Body of pancreas (tissue), 4 donors: ENCODE data around the gene CDC45. TPM values are rescaled to one million over a fixed set of nuclear protein-coding genes. Genes with fewer than 3 reads are reported as not detected.

Experiments
- ATAC-seq: fragments of 150-250 bp; one replicate; pipeline ENCODE4 v1.9.1; 2016
- DNase-seq, 4 donors: peaks; one replicate each; pipeline ENCODE4 v3.0.0-alpha.2; 2019
- H3K27ac ChIP-seq, 4 donors: fragments of 200-600 bp; sonication (generic); 1 replicate in 3 of 4; 2 replicates in 1 of 4; pipeline versions ENCODE4 v1.5.1 to v1.6.1; 2016 to 2019; ENCODE audit warnings: mild to moderate bottlenecking in 1 of 4, mixed read lengths in 1 of 4, moderate library complexity in 1 of 4
- H3K27me3 ChIP-seq, 2 donors: fragments of 200-600 bp; sonication (generic); one replicate each; pipeline ENCODE4 v1.6.0; 2016; ENCODE audit warnings: mild to moderate bottlenecking in 1 of 2
- H3K36me3 ChIP-seq, 2 donors: fragments of 200-600 bp; sonication (generic); replicated peaks in 1 of 2; 2 replicates each; pipeline ENCODE4 v1.5.1; 2016; ENCODE audit warnings: low read depth in 2 of 2; ENCODE audit not compliant: insufficient read depth in 1 of 2
- H3K4me1 ChIP-seq: fragments of 200-600 bp; sonication (generic); one replicate; pipeline ENCODE4 v1.6.0; 2016
- H3K4me3 ChIP-seq, 2 donors: fragments of 200-600 bp; sonication (generic); 1 replicate in 1 of 2; 2 replicates in 1 of 2; pipeline ENCODE4 v1.5.1; 2016 to 2019
- H3K9me3 ChIP-seq, 3 donors: fragments of 200-600 bp; sonication (generic); 1 replicate in 2 of 3; 2 replicates in 1 of 3; pipeline ENCODE4 v1.5.1; 2016
- POLR2A ChIP-seq, 3 donors: fragments of 450-650 bp; IDR thresholded peaks; one replicate each; pipeline ENCODE4 v1.6.1; 2016; ENCODE audit warnings: antibody characterized with exemption in 3 of 3, mild to moderate bottlenecking in 2 of 3
- WGBS, 2 donors: methylation state at CpG; one replicate each; pipeline ENCODE4 v1.1.5; 2017; 5-methylcytosine and 5-hydroxymethylcytosine counted together
- intact Hi-C: fragments of 100-400 bp; cut with DNase I; formaldehyde crosslinking; loops from one replicate; pipeline ENCODE4 v1.15.1; 2023
- total RNA-seq, 2 donors: library from RNA; depleted of rRNA; stranded (reverse); fragments of >200 nt; gene quantifications; one replicate each; pipeline ENCODE4 v1.1.0, GENCODE V29; 2016
- TF ChIP-seq, protein P1 (sequence below), 7 experiments: fragments of 450-650 bp in 4 of 7; fragments of 200-600 bp in 3 of 7; sonication (generic) in 3 of 7; IDR thresholded peaks; one replicate each; pipeline ENCODE4 v1.5.1; 2016 to 2019; ENCODE audit warnings: antibody characterized with exemption in 7 of 7

CDC45 gene
- total RNA-seq, 2 donors from 2014 or later: not detected

DNA sequence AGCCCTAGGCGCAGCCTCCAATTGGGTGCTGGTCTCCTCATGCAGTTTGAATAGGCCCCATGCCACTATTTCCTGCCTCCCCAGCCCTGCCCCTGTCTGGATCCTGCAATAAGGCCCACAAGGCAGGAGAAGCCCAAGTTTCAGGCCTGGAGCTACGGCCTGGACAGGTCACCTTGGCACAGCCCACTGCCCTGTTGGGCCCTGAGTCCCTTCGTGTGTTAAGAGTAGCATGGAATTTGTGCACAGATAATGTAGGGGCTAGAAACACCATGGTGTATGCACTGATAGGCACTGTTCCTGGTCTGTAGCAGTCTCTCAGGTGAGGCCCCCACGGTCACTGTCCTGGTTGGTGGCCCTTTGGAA, 20.1 kb downstream of the CDC45 start:
- ATAC-seq (no peak), DNase-seq (no peak)
- no peaks in the 10 kb centered on the region for H3K27me3 ChIP-seq
- H3K4me3 ChIP-seq: no peak overlapping the region
- no peaks in the 10 kb centered on the region for H3K4me1 ChIP-seq
- no peaks in the 10 kb centered on the region for H3K36me3 ChIP-seq
- TF ChIP-seq, protein P1, sequence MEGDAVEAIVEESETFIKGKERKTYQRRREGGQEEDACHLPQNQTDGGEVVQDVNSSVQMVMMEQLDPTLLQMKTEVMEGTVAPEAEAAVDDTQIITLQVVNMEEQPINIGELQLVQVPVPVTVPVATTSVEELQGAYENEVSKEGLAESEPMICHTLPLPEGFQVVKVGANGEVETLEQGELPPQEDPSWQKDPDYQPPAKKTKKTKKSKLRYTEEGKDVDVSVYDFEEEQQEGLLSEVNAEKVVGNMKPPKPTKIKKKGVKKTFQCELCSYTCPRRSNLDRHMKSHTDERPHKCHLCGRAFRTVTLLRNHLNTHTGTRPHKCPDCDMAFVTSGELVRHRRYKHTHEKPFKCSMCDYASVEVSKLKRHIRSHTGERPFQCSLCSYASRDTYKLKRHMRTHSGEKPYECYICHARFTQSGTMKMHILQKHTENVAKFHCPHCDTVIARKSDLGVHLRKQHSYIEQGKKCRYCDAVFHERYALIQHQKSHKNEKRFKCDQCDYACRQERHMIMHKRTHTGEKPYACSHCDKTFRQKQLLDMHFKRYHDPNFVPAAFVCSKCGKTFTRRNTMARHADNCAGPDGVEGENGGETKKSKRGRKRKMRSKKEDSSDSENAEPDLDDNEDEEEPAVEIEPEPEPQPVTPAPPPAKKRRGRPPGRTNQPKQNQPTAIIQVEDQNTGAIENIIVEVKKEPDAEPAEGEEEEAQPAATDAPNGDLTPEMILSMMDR (IDR thresholded peaks at IDR 0.05): no peak
- TF ChIP-seq POLR2A (IDR thresholded peaks at IDR 0.05): no peak
- intact Hi-C loops: no loop called here
- no peaks in the 10 kb centered on the region for H3K9me3 ChIP-seq
- H3K27ac ChIP-seq: no peak overlapping the region
- 89 to 98% methylated on average over 4 of the region's 4 CpGs for whole genome bisulfite sequencing, 2 donors

DNA sequence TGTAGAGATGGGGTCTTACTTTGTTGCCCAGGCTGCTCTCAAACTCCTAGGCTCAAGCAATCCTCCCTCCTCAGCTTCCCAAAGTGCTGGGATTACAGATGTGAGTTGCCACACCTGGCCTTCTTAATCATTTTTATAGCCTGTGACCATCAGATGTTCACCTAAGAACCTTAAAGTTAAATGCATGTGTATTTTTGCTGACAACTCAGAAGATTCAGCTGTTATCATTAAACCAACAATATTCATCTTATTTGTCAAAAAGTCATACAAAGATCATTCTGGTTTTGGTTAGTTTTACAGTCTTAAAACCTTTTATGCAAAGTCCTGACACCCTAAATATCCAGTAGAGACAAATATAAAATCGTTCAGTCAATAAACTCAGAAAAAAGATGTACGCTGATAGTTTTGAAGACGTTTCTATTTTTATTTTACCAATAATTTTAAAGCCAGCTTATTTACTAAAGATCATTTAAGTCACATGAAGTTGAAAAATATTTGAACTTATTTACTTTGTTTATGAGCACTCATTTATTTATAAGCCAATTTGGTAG, 22.3 kb downstream of the CDC45 start:
- Histone ChIP-seq H3K27me3 (no peaks in the 10 kb centered on the region), H3K27ac (no peak overlapping the region), H3K4me1 (no peaks in the 10 kb centered on the region), H3K36me3 (no peaks in the 10 kb centered on the region), H3K4me3 (no peak overlapping the region), H3K9me3 (no peaks in the 10 kb centered on the region)
- WGBS, 2 donors: 68 to 75% methylated on average over 3 of the region's 3 CpGs
- TF ChIP-seq, protein P1 (IDR thresholded peaks at IDR 0.05): no peak
- no peak for TF ChIP-seq POLR2A (IDR thresholded peaks at IDR 0.05)
- DNase-seq (no peak), ATAC-seq (no peak)
- intact Hi-C loops: no loop called here

DNA sequence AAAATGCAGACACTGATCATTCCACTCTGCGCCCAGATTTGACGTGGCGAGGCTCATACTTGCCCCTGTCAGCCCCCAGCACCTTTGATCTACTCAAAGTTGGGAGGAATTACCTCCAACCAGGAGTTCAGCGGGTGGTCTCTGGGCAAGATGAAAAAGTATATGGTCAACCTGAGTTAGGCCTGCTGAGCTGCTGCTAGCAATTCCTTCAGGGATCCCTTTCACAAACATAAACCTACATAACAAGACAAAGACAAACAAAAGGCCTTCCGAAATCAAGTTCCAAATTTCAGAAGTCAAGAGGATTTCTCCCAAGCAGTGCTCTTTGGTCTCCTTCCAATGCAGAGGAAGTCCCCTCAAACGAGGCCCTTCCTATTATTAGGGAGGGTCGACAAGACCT, 23.6 kb downstream of the CDC45 start:
- H3K4me1 ChIP-seq: no peaks in the 10 kb centered on the region
- WGBS, 2 donors: 82 to 85% methylated on average over 7 of the region's 7 CpGs
- no peak overlapping the region for H3K27ac ChIP-seq
- no peak for DNase-seq
- TF ChIP-seq, protein P1 (IDR thresholded peaks at IDR 0.05): no peak
- no peak for TF ChIP-seq POLR2A (IDR thresholded peaks at IDR 0.05)
- no peaks in the 10 kb centered on the region for H3K9me3 ChIP-seq
- H3K27me3 ChIP-seq: no peaks in the 10 kb centered on the region
- no peaks in the 10 kb centered on the region for H3K36me3 ChIP-seq
- intact Hi-C loops: no loop called here
- no peak overlapping the region for H3K4me3 ChIP-seq
- no peak for ATAC-seq

DNA sequence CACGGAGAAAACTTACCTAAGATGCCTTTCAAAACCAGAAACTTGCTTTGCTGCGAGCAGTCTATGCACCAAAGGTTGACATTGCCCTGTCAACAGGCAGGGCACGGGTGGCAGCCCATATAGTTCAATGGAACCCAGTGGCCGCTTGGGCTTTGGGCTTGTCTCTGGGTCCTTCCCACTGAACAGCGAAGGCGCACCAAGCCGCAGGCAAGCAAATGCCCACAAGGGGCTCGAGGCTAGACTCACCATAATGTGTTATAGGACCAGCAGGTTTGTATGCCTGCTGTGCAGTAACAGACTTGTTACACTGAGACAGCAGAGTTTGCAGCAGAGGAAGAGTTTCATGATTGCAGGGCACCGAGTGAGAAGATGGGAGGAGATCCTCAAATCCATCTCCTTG, 24.1 kb downstream of the CDC45 start:
- Histone ChIP-seq H3K27ac (no peak overlapping the region), H3K4me1 (no peaks in the 10 kb centered on the region), H3K4me3 (no peak overlapping the region), H3K36me3 (no peaks in the 10 kb centered on the region), H3K27me3 (no peaks in the 10 kb centered on the region), H3K9me3 (no peaks in the 10 kb centered on the region)
- intact Hi-C loops: no loop called here
- TF ChIP-seq, protein P1 (IDR thresholded peaks at IDR 0.05): no peak
- ATAC-seq: no peak
- DNase-seq: no peak
- WGBS, 2 donors: 87 to 91% methylated on average over 7 to 9 of the region's 9 CpGs

DNA sequence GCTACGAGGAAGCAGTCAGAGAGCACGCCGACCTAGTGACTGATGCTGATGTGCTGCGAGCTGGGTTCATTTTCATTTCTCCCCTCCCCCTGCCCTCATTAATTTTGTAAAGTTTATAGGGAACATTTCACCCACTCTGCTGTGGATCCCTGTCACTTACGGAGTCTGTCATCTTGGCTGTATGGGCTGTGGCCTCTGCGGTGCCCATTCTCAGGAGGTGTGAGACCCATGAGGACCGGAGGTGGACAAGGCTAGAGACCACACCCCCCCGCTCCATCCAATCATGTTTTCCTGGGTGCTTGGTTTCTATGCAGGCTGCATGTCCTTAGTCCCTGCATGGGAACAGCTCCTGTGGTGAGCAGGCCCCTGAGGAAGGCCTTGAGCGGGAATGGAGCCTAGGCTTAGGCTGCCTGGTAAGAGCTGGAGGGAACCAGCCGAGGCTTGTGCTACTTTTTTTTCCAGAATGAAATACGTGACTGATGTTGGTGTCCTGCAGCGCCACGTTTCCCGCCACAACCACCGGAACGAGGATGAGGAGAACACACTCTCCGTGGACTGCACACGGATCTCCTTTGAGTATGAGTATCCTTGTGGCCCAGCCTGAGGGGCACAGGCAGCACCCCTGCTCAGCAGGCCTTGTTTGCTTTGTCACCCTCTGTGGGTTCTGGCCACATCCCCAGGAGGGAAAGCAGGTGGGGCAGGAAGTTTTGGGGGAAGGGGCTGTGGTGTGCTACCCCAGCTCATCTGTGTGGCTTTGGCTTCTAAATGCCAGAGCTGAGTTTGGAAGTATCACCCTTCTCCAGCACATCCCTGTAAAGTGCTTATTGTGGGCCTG, 25.4 kb downstream of the CDC45 start:
- no peak for ATAC-seq
- Histone ChIP-seq H3K27ac (no peak overlapping the region), H3K27me3 (no peaks in the 10 kb centered on the region), H3K36me3 (no peaks in the 10 kb centered on the region), H3K4me3 (no peak overlapping the region), H3K4me1 (no peaks in the 10 kb centered on the region), H3K9me3 (no peaks in the 10 kb centered on the region)
- DNase-seq: no peak
- WGBS, 2 donors: 87 to 91% methylated on average over 18 of the region's 18 CpGs
- intact Hi-C loops: no loop called here
- no peak for TF ChIP-seq POLR2A (IDR thresholded peaks at IDR 0.05)
- TF ChIP-seq, protein P1 (IDR thresholded peaks at IDR 0.05): no peak
